Left ventricle myocardium inferior (tissue), 1 donor: ENCODE results near the gene TBCCD1. TPM values are rescaled to one million over a fixed set of nuclear protein-coding genes. Genes with fewer than 3 reads are reported as not detected.

ENCODE experiments used
- DNase-seq: peaks from one replicate; pipeline ENCODE4 v3.0.0-alpha.2; 2020
- H3K27ac ChIP-seq: fragments of 200-600 bp; replicated peaks from 2 replicates; pipeline ENCODE4 v1.8.0; 2021
- H3K27me3 ChIP-seq: fragments of 200-600 bp; 2 replicates; pipeline ENCODE4 v1.8.0; 2021; ENCODE audit warnings: low read depth
- H3K36me3 ChIP-seq: fragments of 200-600 bp; 2 replicates; pipeline ENCODE4 v1.8.0; 2021
- H3K4me1 ChIP-seq: fragments of 200-600 bp; 2 replicates; pipeline ENCODE4 v1.8.0; 2021
- H3K4me3 ChIP-seq: fragments of 200-600 bp; 2 replicates; pipeline ENCODE4 v1.8.0; 2021; ENCODE audit warnings: mild to moderate bottlenecking, moderate library complexity
- H3K9me3 ChIP-seq: fragments of 200-600 bp; replicated peaks from 2 replicates; pipeline ENCODE4 v1.8.0; 2021
- intact Hi-C: fragments of 100-400 bp; cut with micrococcal nuclease; formaldehyde crosslinking; loops from one replicate; pipeline ENCODE4 v1.11.0; 2022
- total RNA-seq: library from RNA; stranded (reverse); fragmentation: NEBNext Ultra II Directional; extraction: Animal tissue kit (Norgen Biotek cat#: 25700); gene quantifications from one replicate; pipeline ENCODE4 v1.2.1, GENCODE V29; 2021
- TF ChIP-seq, protein P1 (sequence below): fragments of 200-600 bp; IDR thresholded peaks from 2 replicates; pipeline ENCODE4 v1.8.0; 2021; ENCODE audit warnings: antibody characterized with exemption, mild to moderate bottlenecking, borderline replicate concordance
- donor health status: DM: no; HTN: yes; CAD: no; lungs with severe emphysema.

TBCCD1 gene
- total RNA-seq, 1 donor from 2014 or later, result 6.2 TPM

DNA sequence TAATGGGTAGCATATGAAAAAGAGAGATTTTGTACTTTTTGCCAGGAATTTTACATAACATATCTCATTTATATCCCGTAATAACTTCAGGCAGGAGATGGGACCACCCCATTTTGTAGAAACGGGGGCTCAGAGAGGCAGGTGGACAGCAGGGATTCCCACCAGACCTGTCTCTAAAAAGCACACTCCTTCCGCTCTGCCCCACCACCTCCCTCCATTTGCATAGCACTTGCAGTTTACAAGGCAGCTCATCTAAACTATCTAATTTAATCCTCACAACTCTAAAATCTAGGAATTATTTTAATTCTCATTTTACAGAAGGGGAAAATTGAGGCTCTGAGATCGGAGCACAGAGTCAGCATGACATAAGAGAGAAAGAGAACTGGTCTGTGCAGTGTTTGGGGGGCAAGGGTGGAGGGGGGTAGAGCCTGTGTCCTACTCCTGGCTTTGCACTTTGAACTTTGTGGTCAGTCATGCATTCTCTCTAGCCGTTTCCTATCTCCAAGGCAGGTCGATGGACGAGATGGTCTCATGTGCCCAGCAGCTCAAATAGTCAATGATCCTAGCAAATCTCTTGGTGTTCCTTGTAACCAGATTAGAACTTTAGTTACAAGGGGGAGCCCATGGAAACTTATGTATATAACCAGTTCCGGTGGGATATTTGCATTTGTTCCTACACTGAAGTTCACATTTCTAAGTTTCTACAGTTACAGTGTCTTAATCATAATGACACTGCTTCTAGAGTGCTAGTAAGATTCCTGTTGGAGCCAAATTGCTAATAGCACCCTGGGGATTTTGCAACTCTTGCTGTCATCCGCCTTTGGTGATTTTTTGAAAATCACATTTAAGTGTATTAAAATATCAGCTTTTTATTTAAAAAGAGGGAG, 41.5 kb downstream of the TBCCD1 start:
- TF ChIP-seq, protein P1, sequence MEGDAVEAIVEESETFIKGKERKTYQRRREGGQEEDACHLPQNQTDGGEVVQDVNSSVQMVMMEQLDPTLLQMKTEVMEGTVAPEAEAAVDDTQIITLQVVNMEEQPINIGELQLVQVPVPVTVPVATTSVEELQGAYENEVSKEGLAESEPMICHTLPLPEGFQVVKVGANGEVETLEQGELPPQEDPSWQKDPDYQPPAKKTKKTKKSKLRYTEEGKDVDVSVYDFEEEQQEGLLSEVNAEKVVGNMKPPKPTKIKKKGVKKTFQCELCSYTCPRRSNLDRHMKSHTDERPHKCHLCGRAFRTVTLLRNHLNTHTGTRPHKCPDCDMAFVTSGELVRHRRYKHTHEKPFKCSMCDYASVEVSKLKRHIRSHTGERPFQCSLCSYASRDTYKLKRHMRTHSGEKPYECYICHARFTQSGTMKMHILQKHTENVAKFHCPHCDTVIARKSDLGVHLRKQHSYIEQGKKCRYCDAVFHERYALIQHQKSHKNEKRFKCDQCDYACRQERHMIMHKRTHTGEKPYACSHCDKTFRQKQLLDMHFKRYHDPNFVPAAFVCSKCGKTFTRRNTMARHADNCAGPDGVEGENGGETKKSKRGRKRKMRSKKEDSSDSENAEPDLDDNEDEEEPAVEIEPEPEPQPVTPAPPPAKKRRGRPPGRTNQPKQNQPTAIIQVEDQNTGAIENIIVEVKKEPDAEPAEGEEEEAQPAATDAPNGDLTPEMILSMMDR, result no peak
- Histone ChIP-seq H3K4me3 (no peak overlapping the region), H3K4me1 (no peaks in the 10 kb centered on the region), H3K27ac (no peak overlapping the region), H3K27me3 (peaks cover 16% of the 10 kb centered on the region), H3K9me3 (no peaks in the 10 kb centered on the region), H3K36me3 (no peaks in the 10 kb centered on the region)
- intact Hi-C loops, result no loop called here
- DNase-seq, result no peak

- Histone ChIP-seq H3K4me1 (no peaks in the 10 kb centered on the region), H3K36me3 (no peaks in the 10 kb centered on the region), H3K27me3 (peaks cover 16% of the 10 kb centered on the region), H3K4me3 (no peak overlapping the region), H3K9me3 (no peaks in the 10 kb centered on the region), H3K27ac (no peak overlapping the region)
- intact Hi-C loops, result no loop called here
- DNase-seq, result no peak
- TF ChIP-seq, protein P1, result no peak
Measured at GRCh38 chr3:186524616-186525015, 42.5 kb downstream of the TBCCD1 start.

GRCh38 chr3:186523434-186523833, 43.7 kb downstream of the TBCCD1 start:
- TF ChIP-seq, protein P1, result no peak
- H3K36me3 ChIP-seq, result no peaks in the 10 kb centered on the region
- H3K9me3 ChIP-seq, result no peaks in the 10 kb centered on the region
- H3K4me3 ChIP-seq, result no peak overlapping the region
- H3K27me3 ChIP-seq, result peaks cover 24% of the 10 kb centered on the region
- no peaks in the 10 kb centered on the region for H3K4me1 ChIP-seq
- no peak for DNase-seq
- intact Hi-C loops, result no loop called here
- no peak overlapping the region for H3K27ac ChIP-seq

GRCh38 chr3:186523022-186523421, 44.1 kb downstream of the TBCCD1 start:
- TF ChIP-seq, protein P1, result no peak
- Histone ChIP-seq H3K27ac (no peak overlapping the region), H3K4me3 (no peak overlapping the region), H3K4me1 (no peaks in the 10 kb centered on the region), H3K27me3 (peaks cover 28% of the 10 kb centered on the region), H3K36me3 (no peaks in the 10 kb centered on the region), H3K9me3 (no peaks in the 10 kb centered on the region)
- no peak for DNase-seq
- intact Hi-C loops, result no loop called here

- peaks cover 47% of the 10 kb centered on the region for H3K27me3 ChIP-seq
- H3K36me3 ChIP-seq, result no peaks in the 10 kb centered on the region
- TF ChIP-seq, protein P1, result no peak
- intact Hi-C loops, result no loop called here
- no peaks in the 10 kb centered on the region for H3K9me3 ChIP-seq
- H3K27ac ChIP-seq, result no peak overlapping the region
- DNase-seq, result no peak
- H3K4me1 ChIP-seq, result no peaks in the 10 kb centered on the region
- no peak overlapping the region for H3K4me3 ChIP-seq
Measured at GRCh38 chr3:186520957-186521842, 45.9 kb downstream of the TBCCD1 start.
